ENCODE measurements around the gene CALY.
A peak's percentile ranks its signal among the peaks of the same experiment; 100 is the strongest.

CALY gene

DNA sequence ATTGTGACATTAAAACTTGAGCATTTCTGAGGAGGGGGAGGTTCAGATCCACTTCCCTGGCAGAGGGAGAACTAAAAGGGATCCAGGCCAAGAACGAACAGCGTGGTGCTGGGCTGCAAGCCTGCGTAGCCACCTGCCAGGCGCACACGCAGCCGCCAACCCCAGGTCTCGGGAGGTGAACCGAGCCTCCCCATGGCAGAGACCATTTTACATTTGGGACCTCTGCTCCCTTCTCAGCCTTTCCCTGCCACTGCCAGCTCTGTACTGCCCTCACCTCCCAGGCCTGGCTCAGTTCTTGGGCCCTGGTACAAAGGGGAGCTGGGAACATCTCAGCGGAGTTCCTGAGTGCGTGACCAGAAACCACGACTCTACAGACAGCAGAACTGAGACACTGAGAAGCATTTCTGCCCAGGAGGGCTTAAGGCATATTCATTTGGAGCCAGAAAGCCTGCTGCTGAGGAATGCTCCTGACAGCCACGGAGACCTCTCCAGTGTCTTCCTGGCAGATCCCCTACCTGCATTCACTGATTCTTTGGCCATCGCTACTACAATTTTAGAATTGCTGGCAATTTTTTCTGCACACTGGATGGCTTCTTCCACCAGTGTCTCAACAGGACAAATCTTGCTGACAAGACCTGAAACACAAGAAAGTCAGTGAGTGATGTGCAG lies 28.9 kb upstream of the CALY start:
- no peak for DNase-seq

DNA sequence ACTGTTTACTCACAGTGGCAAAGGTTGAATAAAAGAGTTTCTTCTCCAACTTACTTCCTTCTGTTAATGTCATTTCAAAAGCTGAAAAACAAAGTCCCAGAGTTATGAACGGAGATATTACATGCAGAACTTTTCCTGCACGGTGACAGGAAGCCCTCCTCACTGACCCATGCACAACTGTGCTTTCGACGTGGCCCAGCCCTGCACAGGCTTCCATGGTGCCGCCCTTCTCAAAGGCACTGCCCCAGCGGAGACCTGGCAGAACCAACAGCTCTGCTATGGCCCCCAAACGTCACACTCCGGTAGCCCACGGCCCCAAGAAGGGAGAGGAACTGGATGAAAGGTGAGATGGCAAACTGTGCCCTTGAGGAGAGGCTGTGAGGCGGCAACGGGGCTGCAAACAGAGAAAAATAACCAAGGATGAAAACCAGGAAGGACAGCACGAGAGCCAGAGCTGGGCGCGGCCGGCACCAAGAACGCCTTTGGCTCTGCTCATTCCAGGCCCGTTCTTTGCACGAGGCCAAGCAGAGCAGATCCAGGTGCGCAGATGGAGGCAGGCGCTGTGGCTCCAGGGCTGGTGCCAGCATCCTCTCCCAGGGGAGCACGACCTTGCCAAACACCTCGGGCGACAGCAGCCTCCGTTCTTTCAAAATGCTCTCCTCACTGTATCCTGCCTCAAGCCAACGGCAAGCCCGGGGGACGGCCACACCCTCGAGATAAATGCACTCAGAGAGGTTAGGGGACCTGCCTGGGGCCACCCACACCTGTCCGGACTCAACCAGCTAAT lies 28.1 kb upstream of the CALY start:
- no peak for DNase-seq

DNA sequence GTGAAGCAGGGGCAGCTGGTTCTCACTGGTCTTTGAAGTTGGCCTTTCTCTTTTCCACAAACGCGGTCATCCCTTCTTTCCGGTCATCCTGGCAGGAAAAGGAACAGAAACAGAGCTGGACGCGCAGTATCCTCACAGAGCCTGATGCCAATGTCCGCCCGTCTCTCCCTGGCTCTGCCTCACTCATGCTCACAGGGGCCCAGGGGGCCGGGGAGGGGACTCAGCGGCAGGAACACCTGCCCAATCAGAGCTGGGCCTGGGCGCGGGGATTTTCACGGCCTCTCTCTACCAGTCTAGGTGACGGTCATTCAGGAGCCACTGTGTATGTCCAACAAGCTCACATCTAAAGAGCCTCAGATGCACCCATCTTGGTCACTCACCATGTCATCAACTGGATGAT lies 26.1 kb upstream of the CALY start:
- no peak for DNase-seq

DNA sequence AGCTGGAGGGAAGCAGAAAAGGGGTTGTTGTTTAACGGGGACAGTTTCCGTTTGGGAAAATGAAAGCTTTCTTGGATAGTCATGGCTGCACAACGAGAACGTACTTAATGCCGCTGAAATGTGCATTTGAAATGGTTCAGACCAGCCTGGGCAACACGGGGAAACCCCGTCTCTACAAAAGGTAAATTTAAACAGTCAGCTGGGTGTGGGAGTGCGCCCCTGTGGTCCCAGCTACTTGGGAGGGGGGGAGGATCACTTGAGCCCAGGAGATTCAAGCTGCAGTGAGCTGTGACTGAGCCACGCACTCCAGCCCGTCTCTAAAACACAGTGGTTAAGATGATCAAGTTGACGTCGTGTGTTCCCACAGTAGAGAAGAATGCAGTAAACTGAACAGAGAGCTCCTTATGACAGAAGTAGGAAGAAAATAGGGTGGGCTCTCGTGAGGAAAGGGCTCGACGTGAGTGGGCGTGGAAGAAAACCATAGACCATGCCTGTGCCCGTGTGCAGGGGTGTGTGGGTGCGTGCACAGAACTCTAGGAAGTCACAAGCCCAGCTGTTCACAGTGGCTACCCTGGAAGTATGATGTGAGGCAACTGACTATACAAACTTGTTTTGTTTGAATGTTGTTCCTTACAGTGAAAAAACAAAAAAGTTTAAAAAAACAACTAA lies 25.2 kb upstream of the CALY start:
- DNase-seq: no peak

DNA sequence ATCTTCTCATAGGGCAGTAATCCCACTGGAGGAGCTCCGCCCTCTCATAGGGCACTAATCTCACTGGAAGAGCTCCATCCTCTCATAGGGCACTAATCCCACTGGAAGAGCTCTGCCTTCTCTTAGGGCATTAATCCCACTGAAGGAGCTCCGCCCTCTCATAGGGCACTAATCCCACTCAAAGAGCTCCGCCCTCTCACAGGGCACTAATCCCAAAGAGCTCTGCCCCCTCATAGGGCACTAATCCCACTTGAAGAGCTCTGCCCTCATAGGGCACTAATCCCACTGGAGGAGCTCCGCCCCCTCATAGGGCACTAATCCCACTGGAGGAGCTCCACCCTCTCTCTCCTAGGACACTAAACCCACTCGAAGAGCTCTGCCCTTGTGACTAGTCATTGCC lies 24.5 kb upstream of the CALY start:
- no peak for DNase-seq

GRCh38 chr10:133359972-133360610 lies 23.4 kb upstream of the CALY start:
- no peak for DNase-seq

DNA sequence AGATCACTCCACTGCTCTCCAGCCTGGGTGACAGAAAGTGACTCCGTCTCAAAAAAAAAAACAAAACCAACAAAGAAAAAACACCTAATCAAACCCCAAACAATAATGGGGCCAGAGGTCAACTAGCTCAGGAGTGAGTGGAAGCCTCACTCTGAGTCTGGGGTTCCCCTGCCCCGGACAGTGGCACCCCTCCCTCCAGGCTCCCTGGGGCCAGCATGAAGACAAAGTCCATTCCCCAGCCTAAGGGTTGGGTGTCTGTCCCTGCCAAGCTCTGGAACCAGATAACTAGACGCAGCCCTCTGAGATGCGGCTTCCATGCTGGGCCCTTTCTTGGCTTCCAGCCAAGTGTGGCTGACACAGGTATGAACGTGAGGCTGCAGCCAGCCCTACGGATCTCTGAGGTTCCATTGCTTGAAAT lies 22.9 kb upstream of the CALY start:
- no peak for DNase-seq

DNA sequence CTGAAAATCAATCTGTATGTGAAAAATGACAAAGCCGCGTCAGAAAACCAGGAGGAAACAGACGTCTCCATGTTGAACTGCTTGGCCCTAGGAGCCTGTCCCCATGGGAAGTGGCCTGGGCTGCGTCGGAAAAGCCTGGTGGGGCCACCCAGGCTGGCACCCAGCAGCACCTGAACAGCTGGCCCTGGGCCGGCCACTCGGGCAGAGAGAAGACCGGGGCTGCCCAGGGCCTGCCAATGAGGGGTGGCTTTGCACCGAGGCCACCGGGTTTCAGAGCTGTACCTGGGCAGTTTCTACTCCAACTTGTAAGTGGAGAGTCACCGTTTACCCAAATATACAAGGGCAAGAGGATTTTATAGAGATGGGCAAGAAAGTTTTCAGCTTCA lies 22.2 kb upstream of the CALY start:
- no peak for DNase-seq

- DNase-seq: no peak
Measured at GRCh38 chr10:133358162-133358924, 21.6 kb upstream of the CALY start.

- DNase-seq: peak; percentile 92
Measured at GRCh38 chr10:133357285-133358161, 20.8 kb upstream of the CALY start, which contains the start of gene FUOM. Gene FUOM, minus strand, starts transcription at chr10:133358019. Its CDS starts 12 bp downstream, at chr10:133358007.

DNA sequence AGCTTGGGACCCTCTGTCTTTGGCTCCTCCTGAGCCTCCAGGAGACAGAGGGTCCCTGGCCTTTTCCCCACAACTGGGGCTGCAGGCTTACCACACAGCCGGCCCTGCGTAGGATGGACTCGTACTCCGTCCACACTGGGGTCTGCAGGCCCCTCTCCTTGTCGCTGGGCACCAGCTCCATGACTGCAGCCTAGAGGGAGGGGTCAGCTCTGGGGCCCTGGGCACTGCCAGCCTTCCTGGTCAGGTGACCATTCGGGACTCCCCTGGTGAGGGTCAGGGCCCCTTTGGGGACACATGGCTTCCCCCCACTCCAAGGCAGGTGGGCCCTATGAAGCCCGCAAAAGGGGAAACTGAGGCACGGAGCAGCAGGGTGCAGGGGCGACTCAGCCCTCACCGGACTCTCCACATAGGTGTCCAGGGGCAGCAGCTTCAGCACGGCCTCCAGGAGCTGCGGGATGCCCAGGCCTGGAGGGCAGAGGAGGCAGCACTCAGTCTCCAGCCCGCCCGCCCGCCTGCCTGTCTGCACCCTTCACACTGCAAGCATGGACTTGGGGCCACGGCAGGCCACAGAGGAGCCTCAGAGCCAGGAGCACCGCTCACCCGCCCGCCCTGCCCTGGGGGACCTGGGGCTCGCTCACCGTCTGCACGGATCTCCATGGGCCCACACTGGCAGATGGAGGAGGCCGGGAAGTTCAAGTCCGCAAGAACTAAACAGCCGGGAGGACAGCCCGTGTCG lies 20.0 kb upstream of the CALY start:
- no peak for DNase-seq

DNA sequence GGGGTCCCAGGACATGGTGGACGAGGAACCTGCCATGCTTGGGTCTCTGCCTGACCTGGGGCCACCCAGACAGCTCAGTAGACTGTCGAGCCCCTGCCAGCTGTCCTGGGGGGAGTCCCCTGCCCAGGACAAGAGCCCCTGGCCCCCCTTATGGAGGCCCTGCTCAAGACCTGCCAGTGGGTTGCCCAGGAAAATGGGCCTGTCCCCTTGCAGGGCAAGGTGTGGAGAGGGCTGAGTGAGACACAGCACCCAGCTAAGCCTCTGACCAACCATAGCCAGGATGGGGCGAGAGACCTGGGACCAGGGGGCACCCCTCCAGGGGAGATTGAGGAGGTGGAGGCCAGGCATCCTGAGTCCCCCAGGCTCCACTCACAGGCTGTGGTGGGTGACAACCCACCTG lies 19.3 kb upstream of the CALY start:
- DNase-seq: no peak

DNA sequence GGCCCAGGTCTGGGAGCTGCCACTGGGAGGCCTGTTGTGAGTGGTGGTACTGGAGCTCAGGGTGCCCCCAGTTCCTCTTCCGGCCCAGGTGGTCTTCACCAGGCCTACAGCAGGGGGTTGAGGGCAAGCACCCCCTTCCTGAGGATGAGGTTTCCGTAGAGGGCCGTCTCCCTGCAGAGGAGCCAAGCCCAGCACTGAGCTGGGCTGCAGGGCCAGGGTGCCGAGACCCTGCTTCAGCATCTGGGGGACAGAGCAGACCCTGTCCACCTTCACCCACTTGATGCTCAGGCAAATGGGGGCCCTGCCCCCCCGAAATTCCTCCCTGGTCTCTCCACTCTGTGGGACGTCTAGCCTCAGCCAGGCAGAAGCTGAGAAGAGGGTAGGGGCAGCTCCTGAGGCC lies 18.6 kb upstream of the CALY start:
- no peak for DNase-seq

DNA sequence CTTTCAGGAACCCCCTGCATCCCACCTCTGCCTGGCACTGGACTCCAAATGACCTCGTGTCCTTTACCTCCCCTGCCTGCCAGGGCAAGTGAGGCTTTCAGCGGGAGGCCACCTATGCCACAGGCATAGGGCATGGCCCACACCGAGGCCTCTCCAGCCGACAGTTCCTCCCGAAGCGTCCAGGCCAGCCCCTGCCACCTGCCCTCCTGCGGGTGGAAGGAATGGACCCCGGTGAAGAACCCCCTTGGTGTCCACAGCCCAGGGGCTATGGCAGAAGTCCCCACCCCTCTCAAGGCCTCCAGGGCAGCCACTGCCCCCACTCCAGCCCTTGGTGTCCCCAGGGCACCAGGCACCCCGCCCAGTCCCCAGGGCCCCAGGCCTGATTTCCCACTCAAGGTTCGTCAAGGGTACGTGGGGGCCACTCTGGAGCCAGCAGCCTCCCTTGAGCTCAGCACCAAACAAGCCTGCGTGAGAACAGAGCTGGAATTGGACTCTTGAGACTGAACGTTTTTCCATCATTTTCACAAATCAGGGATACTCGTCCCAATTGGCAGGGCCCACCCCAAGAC lies 18.1 kb upstream of the CALY start:
- DNase-seq: no peak

DNA sequence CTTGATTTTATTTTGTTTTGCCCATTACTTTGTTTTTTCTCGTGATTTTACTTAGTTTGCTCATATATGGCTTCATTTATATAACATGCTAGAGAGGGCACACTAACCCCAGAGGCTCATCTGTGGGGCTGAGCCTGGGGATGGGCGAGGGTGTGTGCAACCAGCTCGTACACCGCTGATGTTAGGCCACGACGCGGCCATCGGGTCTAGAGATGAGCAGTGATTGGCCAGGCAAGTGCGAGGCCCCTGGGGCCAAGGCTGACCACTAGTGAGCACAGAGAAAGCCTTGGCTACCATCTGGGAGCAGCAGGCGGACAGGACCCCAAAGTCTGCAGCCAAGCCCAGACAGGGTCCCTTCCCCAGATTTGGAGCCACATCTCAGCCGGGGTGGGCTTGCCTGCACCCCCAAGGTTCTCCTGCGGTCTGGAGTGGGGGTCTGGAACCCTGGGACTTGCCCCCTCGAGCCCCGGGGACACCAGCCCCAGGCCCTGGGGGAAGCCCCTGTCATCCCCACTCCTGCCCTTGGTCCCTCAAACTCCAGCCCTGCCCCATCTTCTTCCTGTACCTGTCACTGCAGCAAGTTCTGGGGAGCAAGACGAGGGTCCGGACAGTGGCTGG lies 17.4 kb upstream of the CALY start:
- no peak for DNase-seq

DNA sequence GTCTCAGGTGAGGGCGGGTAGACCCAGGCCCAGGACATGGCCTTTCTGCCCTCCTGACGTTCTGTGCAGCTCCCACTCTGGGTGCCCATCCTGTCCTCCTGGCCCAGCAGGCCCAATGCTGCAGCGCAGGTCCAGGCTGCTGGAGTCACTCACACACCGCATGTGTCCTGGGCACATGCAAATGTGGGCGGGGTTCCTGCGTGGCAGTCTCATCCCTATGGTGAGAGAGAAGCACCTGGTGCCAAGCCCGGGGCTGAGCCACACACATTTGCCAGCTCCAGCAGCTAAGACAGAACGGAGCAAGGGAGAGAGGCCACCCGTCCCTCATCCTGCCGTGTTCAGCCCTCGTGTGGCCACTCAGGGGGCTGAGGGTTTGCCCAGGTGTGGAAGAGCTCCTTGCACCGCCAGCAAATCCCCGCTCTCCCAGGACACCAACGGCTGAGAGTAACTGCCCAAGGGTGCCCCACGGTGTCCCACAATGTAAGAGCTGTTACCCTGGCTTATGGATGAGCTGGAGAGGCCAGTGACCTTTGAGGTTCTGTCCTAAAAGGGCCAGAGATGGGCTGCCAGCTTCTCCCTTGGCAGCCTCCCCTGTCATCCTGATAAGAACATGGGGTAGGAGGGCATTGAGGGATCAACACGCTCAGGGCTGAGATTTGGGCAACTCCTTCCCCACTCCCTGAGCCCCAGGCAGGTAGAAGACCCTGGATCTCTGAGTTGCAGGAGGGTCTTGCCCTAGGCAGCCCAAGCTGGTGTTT lies 16.7 kb upstream of the CALY start:
- DNase-seq: no peak

GRCh38 chr10:133351408-133352318 lies 15.0 kb upstream of the CALY start:
- no peak for DNase-seq

GRCh38 chr10:133350950-133351329 lies 14.2 kb upstream of the CALY start:
- no peak for DNase-seq
